ENCODE results near the gene ZNF383.
A peak's percentile ranks its signal among the peaks of the same experiment; 100 is the strongest.
"Not testable (repeated sequence)": the region's sequence is repeated elsewhere in the genome, so short reads cannot be mapped to it uniquely, and the experiment has no call there.

ZNF383 gene

DNA sequence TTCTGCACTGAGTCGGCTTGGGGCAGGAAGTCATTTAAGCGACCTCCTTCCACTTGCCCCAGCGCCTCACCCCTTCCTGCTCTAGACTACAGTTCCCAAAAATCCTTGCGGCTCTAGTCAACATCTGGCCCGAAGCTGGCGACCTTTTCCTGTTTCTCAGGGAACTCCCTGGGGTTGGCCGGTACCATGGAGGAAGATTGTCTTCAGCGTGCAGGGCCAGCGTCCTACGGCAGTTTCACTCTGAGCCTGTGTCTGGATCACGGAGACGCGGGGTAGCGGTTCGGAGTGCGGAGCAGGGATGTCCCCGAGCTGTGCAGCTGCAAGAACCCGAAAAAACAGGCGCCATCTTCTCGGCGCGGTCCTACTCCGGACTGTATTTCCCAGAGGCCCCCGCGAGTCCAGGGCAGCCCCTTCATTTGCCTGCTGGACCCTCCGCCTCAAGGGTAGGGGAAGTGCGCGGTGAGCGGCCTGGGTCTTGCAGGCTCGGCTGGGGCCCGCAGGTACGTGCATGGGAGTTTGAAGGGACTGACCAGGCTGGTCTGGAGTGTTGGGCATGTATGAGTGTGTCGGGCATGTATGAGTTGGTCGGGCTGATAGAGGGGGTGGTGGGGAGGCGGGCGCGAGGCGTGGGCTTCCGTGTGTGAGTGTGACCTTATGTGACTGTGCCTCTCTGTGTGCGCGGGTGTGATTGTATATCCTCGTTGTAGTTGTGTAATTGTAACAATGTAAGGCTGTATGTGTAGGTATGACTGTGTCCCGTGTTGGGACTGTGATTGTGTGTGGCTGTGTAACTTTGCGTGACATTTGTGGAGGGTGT is at the start of gene ZNF383:
TSS of gene ZNF383 (plus strand) at position 440 of the 817 bp plus-strand sequence. CDS start 12,240 bp downstream, outside the sequence.
- FAIRE-seq, result no peak

DNA sequence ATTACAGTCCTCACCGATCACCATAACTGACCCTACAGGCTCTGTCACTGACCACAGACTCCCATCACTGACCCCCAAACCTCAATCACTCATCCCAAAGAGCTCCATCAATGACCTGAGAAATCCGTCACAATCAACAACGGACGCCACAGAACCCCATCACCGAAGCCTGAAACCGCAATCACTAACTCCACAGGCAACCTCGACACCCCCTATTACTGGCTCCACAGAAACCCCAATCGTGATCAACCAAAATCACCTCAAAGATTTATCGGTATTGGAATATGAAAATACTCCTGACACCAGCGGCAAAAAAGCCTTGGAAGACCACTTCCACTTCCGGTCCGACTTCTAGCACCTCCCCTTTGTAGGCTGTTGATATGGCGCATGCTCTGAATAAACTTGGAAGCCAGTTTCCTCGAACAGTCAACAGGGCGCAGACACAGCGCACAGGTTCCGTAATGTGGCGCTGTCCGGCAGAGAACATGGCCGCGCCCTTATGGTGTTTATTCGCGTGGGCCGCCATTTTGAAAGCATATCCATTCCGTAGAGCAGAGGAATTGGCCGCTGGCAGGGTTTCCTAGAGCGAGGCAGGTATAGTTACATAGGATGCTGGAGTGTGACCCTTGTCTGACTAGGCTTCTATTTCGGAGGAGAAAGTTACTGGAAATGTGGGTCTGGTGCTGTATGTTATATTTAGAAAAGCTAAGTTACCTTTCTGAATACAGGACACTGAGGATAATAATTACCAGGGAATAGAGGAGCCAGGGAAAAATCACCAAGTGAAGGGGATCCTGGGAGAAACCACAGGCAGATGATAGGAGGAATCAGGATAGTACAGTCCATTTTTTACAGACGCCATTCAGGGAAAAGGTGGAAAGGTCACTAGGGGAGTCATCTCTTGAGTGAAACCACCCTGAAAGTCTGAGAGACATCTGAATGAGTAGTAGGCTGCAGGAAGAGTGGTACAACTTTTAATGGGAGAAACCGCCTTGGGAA is 45.3 kb upstream of the ZNF383 start, which contains the start of gene ZNF585A:
TSS of gene ZNF585A (minus strand) at position 328 of the 999 bp plus-strand sequence. CDS start 2,785 bp downstream, outside the sequence.
- FAIRE-seq, result peak; percentile 97

DNA sequence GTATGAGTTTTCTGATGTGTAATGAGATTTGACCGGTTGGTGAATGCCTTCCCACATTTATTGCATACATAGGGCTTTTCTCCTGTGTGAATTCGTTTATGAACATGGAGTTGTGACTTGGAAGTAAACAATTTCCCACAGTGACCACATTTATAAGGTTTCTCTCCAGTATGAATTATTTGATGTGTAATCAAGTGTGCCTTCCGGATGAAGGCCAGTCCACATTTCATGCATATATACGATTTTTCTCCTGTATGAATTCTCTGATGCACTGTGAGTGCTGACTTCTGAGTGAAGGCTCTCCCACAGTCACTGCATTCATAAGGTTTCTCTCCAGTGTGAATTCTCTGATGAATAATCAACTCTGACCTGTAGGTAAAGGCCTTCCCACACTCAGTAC is 31.9 kb upstream of the ZNF383 start:
- not testable (repeated sequence) for FAIRE-seq

DNA sequence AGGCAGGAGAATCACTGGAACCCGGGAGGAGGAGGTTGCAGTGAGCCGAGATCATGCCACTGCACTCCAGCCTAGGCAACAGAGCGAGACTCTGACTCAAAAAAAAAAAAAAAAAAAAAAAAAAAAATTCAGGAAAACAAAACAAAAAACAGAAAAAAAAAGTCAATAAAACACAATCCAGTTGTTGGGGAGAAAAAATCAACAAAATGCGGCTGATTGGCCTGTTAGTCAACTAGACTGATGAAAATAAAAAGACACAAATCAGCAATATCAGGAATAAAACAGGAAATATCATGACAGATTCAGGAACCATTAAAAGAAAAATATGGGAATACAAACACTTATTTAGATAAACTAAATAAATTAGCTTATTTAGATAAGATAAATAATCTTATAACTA is 22.8 kb upstream of the ZNF383 start:
- not testable (repeated sequence) for FAIRE-seq

DNA sequence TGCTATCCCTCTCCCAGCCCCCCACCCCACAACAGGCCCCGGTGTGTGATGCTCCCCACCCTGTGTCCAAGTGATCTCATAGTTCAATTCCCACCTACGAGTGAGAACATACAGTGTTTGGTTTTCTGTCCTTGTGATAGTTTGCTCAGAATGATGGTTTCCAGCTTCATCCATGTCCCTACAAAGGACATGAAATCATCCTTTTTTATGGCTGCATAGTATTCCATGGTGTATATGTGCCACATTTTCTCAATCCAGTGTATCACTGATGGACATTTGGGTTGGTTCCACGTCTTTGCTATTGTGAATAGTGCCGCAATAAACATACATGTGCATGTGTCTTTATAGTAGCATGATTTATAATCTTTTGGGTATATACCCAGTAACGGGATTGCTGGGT is 20.9 kb upstream of the ZNF383 start:
- FAIRE-seq, result not testable (repeated sequence)

DNA sequence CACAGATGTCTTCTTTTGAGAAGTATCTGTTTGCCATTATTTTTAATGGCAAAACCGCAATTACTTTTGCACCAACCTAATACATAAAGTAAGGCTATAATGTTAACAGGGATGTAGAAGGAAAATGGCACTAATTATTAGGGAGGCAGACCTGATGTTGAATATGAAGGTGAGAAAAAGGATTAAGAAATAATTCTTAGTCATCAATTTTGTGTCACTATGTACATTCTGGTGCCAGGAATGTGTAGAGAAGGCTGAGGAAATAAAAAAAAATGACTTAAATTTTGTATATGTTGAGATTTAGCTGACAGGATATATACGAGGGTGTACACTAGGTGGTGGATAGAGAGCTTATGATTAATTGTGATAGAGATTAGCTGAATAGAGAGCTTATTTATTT is 20.2 kb upstream of the ZNF383 start:
- FAIRE-seq, result no peak

DNA sequence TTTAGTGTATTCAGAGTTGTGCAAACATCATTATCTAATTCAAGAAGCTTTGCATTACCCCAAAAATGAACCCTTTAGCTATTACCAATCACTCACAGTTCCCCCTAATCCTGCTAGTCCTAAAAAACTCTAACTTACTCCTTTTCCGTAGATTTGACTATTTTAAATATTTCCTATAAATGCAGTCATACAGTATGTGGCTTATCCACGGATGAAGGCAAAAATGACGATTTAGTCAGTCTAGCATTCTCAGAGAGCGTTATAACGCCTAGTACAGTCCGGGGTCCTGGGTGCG is 587 bp upstream of the ZNF383 start:
- no peak for FAIRE-seq

DNA sequence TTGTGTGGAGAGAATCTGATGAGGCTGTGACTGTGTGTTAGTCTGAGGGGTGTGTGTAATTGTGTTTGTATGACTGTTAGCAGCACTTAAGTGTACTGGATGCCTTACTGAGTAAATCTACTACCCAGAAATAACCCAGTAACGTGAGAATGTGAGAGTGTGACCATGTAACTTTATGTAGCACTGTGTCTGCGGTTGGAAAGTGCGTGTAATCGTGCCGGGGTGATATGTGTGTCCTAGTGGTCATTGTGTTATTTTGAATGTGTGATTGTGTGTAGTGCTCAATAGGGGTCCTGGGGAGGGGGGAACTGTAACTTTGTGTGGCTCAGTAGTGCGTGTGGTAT is 550 bp downstream of the ZNF383 start:
- no peak for FAIRE-seq

DNA sequence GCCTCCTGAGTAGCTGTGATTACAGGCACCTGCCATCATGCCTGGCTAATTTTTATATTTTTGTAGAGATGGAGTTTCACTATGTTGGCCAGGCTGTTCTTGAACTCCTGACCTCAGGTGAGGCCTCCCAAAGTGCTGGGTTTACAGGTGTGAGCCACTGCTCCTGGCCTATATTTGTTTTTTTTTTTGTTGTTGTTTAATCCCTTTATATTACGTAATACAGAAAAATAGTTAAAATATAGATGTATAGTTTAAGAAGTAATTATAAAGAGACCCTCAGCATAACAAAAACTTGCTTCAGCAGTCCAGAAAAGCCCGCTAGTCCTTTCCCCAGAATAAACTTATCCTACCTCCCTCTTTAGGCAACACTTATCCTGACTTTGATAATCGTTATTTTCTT is 2.4 kb downstream of the ZNF383 start:
- no peak for FAIRE-seq

DNA sequence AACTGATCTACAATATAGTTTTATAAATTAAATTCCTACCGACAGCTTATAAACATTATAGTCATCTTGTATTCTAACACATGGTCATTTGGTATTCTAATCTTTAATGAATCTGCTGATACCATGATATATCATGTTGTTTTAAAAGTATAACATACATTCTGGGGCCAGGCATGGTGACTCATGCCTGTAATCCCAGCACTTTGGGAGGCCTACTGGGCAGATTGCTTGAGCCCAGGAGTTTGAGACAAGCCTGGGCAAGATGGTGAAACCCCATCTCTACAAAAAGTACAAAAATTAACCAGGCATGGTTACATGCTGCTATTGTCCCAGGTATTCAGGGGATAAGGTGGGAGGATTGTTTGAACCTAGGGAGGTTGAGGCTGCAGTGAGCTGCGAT is 3.1 kb downstream of the ZNF383 start:
- no peak for FAIRE-seq

DNA sequence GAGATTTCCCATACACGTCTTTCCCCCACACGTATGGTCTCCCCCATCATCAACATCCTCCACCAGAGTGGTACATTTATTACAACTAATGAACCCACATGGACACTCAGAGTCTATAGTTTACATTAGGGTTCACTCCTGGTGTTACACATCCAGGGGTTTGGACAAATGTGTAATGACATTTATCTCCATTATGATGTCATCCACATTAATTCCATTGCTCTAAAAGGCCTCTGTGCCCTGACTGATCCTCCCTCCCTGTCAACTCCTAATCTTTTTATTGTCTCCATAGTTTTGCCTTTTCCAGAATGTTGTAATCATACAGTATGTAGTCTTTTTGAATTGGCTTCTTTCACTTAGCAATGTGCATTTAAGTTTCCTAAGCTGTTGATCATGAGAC is 8.2 kb downstream of the ZNF383 start:
- no peak for FAIRE-seq

DNA sequence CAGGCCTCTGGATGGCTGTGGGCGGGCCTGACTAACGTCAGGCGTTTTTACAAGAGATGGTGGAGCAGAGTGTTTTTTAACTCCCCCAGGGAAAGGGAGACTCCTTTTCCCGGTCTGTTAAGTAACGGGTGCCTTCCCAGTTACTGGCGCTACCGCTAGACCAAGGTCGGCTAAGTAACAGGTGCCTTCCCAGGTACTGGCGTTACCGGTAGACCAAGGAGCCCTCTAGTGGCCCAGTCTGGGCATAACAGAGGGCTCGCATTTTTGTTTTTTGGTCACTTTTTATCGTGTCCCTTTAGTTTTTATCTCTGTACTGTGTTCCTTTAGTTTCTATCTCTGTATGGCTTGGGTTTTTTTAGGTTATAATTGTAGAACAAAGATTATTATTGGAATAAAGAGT is 10.0 kb downstream of the ZNF383 start:
- FAIRE-seq, result no peak

DNA sequence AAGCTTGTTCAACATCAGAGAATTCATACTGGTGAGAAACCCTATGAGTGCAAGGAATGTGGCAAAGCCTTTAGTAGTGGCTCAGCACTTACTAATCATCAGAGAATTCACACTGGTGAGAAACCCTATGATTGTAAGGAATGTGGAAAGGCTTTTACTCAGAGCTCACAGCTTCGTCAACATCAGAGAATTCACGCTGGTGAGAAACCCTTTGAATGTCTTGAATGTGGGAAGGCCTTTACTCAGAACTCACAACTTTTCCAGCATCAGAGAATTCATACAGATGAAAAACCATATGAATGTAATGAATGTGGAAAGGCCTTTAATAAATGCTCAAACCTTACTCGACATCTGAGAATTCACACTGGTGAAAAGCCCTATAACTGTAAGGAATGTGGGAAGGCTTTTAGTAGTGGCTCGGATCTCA is 25.2 kb downstream of the ZNF383 start:
- FAIRE-seq, result no peak

DNA sequence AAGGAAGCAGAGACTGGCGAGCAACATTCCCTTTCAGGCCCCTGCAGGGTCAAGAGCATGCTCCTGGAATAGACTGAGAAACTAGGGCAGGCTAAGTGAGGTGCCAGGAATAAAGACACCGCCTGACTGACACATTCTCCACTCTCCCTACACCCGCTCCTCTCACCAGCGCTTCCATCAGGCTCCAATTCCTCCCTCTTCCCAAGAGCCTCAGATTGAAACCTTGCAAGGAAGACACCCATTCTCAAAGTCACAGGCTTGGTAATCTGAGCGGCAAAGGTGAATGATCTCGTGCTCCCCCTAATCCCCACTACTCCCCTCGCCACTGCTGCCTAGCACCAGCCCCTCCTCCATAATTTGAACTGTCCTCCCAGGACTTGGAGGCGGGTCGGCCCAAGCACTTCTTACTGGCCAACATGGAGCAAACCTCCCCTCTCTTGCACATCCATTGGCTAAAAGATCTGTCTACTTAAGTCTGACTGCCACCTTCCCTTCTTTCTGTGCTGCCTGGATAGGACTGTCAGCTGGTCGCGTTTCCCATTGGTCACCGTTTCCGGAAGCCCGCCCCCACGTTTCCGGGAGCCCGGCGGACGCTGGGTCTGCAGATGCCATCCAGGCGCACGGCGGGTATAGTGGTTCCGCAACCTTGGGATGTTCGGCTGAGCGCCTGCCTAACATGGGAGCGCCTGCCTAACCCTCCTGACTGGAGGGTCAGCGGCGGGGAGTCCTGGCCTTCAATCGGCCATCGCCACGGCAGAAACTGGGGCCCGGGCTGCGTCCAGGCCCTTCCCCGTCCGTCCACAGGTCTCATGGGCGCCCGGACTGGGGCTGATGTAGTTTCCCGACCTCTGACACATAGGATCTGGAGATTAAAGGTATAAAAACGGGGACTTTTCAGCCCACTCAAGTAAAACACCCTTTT is 33.6 kb downstream of the ZNF383 start:
- no peak for FAIRE-seq

DNA sequence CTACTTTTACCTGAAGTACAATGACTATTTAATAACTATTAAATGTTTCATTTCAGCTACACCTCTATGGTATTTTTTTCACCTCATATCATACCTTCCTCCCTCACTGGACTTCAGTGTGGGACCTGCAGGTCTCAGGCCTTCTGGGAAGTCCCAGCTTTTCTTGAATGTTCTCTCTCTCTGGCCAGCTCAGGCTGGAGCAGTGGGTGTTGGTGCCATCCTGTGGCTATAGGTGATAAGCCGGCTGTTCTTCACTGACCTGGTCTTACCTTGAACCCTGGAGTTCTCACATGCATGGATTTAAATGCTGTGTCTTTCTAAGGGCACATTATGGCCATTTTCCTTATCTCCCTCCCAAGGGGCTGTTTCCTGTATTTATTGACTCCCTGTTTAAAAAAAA is 45.0 kb downstream of the ZNF383 start:
- not testable (repeated sequence) for FAIRE-seq

DNA sequence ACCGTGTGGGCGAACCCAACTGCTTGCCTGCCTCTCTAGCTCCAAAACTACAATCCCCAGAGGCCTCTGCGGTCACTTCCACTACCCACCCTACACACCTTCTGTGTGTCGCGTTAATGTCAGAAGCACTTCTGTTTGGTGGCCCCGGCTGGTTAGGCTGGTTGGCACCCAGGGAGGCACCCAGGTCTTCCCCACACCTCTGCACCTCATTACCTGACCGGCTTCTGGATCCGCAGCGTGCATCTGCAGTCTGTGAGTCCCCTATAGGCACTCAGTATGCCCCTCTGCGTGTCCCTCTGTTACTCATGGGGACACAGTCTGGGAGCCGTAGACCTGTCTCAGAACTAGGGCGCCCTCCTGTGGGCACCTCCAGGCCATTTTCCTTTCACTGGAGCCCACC is 49.0 kb downstream of the ZNF383 start:
- not testable (repeated sequence) for FAIRE-seq

DNA sequence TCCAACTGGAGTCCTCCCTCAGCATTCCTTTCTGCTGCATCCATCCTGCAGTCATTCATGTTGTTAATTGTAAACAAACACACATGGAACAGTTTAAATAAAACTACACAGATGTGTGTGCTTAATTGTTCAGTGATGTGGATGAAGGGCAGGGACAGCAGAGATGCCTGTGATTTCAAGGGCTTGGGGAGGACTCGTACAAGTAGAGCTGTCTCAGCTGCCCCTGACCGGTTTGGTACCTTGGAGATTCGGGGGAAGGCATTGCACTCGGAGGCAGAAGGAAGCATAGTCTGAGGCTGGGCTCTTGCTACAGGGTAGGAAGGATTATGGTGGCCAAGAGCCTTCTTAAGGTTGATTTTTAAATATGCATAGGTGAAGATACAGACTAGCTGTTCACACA is 49.7 kb downstream of the ZNF383 start:
- not testable (repeated sequence) for FAIRE-seq

DNA sequence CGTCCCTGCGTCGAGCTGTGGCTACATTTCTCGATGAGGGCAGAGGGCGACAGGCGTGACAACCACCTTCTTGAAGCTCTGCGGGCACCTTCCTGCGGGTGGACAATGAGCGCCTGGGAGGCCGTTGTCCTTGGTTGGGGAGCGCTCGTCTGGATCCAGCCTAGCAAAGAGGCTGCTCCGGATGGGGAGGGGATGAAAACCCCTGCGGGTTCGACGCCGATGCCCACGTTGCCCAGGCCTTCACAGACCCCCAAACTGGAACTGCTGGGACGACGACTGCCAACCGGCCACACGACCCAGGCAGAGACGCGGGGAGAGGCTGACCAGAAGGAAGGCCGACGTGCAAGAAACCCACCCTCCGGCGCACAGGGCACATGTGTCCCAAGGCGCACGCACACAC is 62.6 kb downstream of the ZNF383 start:
- FAIRE-seq, result not testable (repeated sequence)

DNA sequence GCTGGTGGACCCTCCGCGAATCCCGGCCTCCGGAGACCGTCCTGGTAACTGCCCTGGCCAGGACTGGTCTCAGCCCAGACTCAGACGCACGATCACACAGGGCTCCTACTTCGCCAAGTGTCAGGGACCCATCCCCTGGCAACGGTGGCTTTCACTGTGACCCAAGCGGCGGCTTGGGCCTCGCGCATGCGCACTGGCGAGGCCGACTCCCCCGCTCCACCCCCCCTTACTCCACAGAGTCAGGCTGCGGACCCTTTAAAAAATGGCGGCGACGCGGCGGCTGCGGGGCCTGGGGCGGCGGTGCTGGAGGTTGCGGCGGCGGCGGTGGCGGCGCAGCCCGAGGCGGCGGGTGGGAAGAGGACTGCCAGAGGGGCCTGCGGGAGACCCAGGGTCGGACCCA is 66.0 kb downstream of the ZNF383 start:
- FAIRE-seq, result not testable (repeated sequence)

DNA sequence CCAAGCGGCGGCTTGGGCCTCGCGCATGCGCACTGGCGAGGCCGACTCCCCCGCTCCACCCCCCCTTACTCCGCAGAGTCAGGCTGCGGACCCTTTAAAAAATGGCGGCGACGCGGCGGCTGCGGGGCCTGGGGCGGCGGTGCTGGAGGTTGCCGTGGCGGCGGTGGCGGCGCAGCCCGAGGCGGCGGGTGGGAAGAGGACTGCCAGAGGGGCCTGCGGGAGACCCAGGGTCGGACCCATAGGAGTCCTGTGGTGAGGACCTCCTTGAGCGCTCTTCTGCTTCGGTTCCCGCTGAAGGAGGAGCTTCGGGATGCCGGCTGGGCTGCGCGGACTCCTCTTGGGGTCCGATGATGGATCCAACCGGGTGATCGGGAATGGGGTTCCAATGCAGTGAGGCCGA is 71.2 kb downstream of the ZNF383 start:
- FAIRE-seq, result not testable (repeated sequence)

DNA sequence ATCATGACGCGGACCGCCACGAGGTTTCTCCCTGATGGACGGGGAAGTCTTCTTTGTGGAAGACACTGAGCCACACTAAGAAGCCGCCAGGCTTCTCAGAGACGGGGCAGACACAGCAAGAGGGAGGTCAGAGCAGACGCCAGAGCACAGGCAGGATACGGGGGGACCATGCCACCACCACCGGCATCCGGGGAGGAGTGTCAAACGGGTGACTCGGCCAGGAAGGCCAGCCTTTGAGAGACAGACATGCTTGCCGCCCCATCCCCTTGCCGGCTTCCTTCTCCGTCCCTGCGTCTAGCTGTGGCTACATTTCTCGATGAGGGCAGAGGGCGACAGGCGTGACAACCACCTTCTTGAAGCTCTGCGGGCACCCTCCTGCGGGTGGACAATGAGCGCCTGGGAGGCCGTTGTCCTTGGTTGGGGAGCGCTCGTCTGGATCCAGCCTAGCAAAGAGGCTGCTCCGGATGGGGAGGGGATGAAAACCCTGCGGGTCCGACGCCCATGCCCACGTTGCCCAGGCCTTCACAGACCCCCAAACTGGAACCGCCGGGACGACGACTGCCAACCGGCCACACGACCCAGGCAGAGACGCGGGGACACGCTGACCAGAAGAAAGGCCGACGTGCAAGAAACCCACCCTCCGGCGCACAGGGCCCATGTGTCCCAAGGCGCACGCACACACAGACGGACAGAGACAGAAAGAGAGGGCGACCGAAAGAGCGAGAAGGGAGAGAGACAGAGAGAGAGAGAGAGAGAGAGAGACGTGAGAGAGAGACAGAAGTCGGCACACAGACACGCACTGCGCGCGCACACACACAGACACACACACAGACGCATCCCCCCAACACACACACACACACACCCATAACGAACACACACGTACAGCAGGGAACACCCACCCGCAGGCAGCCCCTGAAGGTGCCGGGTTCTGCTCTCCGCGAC is 75.3 kb downstream of the ZNF383 start:
- FAIRE-seq, result not testable (repeated sequence)

All from colon (tissue), 2 donors.